Stimulated activated CD8-positive, alpha-beta memory T cell treated with anti-CD3 and anti-CD28 coated beads, Interleukin-12 subunit alpha, Interleukin-12 subunit beta, amount 100 ng/mL, for 1 hour (primary cell): Measurements from ENCODE around the gene CCN2.
A peak's percentile ranks its signal among the peaks of the same experiment; 100 is the strongest.
"Not testable (repeated sequence)": the region's sequence is repeated elsewhere in the genome, so short reads cannot be mapped to it uniquely, and the experiment has no call there.

Experiments used
- DNase-seq: peaks from one replicate; pipeline ENCODE4 v3.0.0-alpha.2; 2020; ENCODE audit warnings: low read depth

CCN2 gene

GRCh38 chr6:131937703-131938631 lies 13.2 kb downstream of the CCN2 start:
- no peak for DNase-seq

- DNase-seq: no peak
Observed at GRCh38 chr6:131937226-131937625, 13.9 kb downstream of the CCN2 start.

GRCh38 chr6:131936156-131936555 lies 15.0 kb downstream of the CCN2 start:
- no peak for DNase-seq

- DNase-seq: no peak
Observed at GRCh38 chr6:131931063-131931750, 20.0 kb downstream of the CCN2 start.

- no peak for DNase-seq
Observed at GRCh38 chr6:131929976-131930375, 21.2 kb downstream of the CCN2 start.

- DNase-seq: no peak
Observed at GRCh38 chr6:131929264-131929663, 21.9 kb downstream of the CCN2 start.

- no peak for DNase-seq
Observed at GRCh38 chr6:131924881-131925474, 26.2 kb downstream of the CCN2 start.

- DNase-seq: no peak
Observed at GRCh38 chr6:131923356-131923755, 27.8 kb downstream of the CCN2 start.

- DNase-seq: no peak
Observed at GRCh38 chr6:131920656-131921055, 30.5 kb downstream of the CCN2 start.

GRCh38 chr6:131918650-131919355 lies 32.4 kb downstream of the CCN2 start:
- DNase-seq: no peak

GRCh38 chr6:131917763-131918649 lies 33.2 kb downstream of the CCN2 start:
- no peak for DNase-seq

GRCh38 chr6:131917318-131917717 lies 33.9 kb downstream of the CCN2 start:
- no peak for DNase-seq

GRCh38 chr6:131916847-131917246 lies 34.3 kb downstream of the CCN2 start:
- no peak for DNase-seq

- not testable (repeated sequence) for DNase-seq
Observed at GRCh38 chr6:131916091-131916796, 34.9 kb downstream of the CCN2 start.

- DNase-seq: peak; percentile 16
Observed at GRCh38 chr6:131914967-131915751, 36.0 kb downstream of the CCN2 start.

GRCh38 chr6:131914234-131914633 lies 36.9 kb downstream of the CCN2 start:
- DNase-seq: no peak

- DNase-seq: no peak
Observed at GRCh38 chr6:131911951-131912350, 39.2 kb downstream of the CCN2 start.

GRCh38 chr6:131910956-131911355 lies 40.2 kb downstream of the CCN2 start:
- DNase-seq: no peak

- DNase-seq: no peak
Observed at GRCh38 chr6:131910219-131910589, 41.0 kb downstream of the CCN2 start.
